WTC11 (cell line): ENCODE data around the gene ECHS1.

Experiments used
- ELF4 ChIP-seq: sonication (generic); formaldehyde crosslinking; IDR thresholded peaks from 2 replicates; pipeline ENCODE4 v1.8.1; 2022; ENCODE audit warnings: low read depth, mild to moderate bottlenecking, moderate library complexity, missing genetic modification reagents
- FOXK1 ChIP-seq: sonication (generic); formaldehyde crosslinking; IDR thresholded peaks from 2 replicates; pipeline ENCODE4 v1.8.0; 2022; ENCODE audit warnings: mild to moderate bottlenecking, moderate library complexity, missing genetic modification reagents
- JUN ChIP-seq: sonication (generic); formaldehyde crosslinking; IDR thresholded peaks from 2 replicates; pipeline ENCODE4 v1.8.0; 2023; ENCODE audit warnings: mild to moderate bottlenecking, missing genetic modification reagents
- MXD4 ChIP-seq: fragments of 250-450 bp; sonication (Bioruptor Pico); IDR thresholded peaks from 2 replicates; pipeline ENCODE4 v1.8.0; 2021; ENCODE audit warnings: mild to moderate bottlenecking, moderate library complexity, borderline replicate concordance
- NFE2L1 ChIP-seq: sonication (generic); formaldehyde crosslinking; IDR thresholded peaks from 2 replicates; pipeline ENCODE4 v1.8.1; 2023; ENCODE audit warnings: missing genetic modification reagents
- SP1 ChIP-seq: sonication (generic); formaldehyde crosslinking; conservative IDR thresholded peaks from 2 replicates; pipeline ENCODE4 v1.8.1; 2022; ENCODE audit warnings: missing genetic modification reagents
- ZNF219 ChIP-seq: sonication (generic); formaldehyde crosslinking; IDR thresholded peaks from 2 replicates; pipeline ENCODE4 v1.8.0; 2023; ENCODE audit warnings: missing genetic modification reagents, mild to moderate bottlenecking, borderline replicate concordance
- TF ChIP-seq, protein P1 (sequence below): sonication (generic); formaldehyde crosslinking; conservative IDR thresholded peaks from 2 replicates; pipeline ENCODE4 v1.8.1; 2022; ENCODE audit warnings: mild to moderate bottlenecking, missing genetic modification reagents
- TF ChIP-seq, protein P2 (sequence below): sonication (generic); formaldehyde crosslinking; IDR thresholded peaks from 2 replicates; pipeline ENCODE4 v1.8.0; 2022; ENCODE audit warnings: mild to moderate bottlenecking, missing genetic modification reagents
- TF ChIP-seq, protein P3 (sequence below): fragments of 200-600 bp; IDR thresholded peaks from 2 replicates; pipeline ENCODE4 v1.8.0; 2022; ENCODE audit warnings: antibody characterized with exemption
- TF ChIP-seq, protein P4 (sequence below): sonication (generic); formaldehyde crosslinking; IDR thresholded peaks from 2 replicates; pipeline ENCODE4 v1.8.0; 2023; ENCODE audit warnings: missing genetic modification reagents
- TF ChIP-seq, protein P5 (sequence below): sonication (generic); formaldehyde crosslinking; IDR thresholded peaks from 2 replicates; pipeline ENCODE4 v1.8.1; 2023; ENCODE audit warnings: mild to moderate bottlenecking, missing genetic modification reagents, moderate library complexity
- TF ChIP-seq, protein P6 (sequence below): sonication (generic); formaldehyde crosslinking; IDR thresholded peaks from 2 replicates; pipeline ENCODE4 v1.8.1; 2022; ENCODE audit warnings: mild to moderate bottlenecking, missing genetic modification reagents, moderate library complexity, borderline replicate concordance
- TF ChIP-seq, protein P7 (sequence below): sonication (generic); formaldehyde crosslinking; IDR thresholded peaks from 2 replicates; pipeline ENCODE4 v1.8.1; 2022; ENCODE audit warnings: low read depth, missing genetic modification reagents, borderline replicate concordance

DNA sequence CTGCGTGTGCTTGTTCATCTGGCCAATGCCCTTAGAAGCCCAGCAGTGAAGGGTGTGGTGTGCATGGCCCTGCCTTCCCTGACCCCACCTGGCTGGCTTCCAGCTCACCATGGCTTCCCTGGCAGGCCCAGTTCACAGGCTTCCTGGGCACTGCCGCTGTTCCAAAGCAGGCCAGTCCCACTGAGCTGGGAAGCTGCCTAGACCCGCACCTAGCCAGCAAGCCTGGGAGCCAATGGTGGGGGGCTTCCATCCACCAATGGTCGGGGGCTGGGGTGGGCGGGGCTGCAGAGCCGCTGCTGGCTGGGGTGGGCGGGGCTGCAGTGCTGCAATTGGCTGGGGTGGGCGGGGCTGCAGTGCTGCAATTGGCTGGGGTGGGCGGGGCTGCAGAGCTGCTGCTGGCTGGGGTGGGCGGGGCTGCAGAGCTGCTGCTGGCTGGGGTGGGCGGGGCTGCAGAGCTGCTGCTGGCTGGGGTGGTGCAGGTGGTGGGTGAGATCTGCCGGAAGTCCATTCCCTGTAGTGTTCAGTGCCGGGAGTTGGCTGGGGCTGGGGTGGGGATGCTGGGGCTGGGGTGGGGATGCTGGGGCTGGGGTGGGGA lies 48.9 kb downstream of the ECHS1 start:
- no peak for TF ChIP-seq SP1 (CRISPR knock-in tag)
- TF ChIP-seq, protein P1, sequence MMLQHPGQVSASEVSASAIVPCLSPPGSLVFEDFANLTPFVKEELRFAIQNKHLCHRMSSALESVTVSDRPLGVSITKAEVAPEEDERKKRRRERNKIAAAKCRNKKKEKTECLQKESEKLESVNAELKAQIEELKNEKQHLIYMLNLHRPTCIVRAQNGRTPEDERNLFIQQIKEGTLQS (CRISPR knock-in tag), result no peak
- TF ChIP-seq, protein P2, sequence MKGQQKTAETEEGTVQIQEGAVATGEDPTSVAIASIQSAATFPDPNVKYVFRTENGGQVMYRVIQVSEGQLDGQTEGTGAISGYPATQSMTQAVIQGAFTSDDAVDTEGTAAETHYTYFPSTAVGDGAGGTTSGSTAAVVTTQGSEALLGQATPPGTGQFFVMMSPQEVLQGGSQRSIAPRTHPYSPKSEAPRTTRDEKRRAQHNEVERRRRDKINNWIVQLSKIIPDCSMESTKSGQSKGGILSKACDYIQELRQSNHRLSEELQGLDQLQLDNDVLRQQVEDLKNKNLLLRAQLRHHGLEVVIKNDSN (CRISPR knock-in tag), result no peak
- TF ChIP-seq, protein P3, sequence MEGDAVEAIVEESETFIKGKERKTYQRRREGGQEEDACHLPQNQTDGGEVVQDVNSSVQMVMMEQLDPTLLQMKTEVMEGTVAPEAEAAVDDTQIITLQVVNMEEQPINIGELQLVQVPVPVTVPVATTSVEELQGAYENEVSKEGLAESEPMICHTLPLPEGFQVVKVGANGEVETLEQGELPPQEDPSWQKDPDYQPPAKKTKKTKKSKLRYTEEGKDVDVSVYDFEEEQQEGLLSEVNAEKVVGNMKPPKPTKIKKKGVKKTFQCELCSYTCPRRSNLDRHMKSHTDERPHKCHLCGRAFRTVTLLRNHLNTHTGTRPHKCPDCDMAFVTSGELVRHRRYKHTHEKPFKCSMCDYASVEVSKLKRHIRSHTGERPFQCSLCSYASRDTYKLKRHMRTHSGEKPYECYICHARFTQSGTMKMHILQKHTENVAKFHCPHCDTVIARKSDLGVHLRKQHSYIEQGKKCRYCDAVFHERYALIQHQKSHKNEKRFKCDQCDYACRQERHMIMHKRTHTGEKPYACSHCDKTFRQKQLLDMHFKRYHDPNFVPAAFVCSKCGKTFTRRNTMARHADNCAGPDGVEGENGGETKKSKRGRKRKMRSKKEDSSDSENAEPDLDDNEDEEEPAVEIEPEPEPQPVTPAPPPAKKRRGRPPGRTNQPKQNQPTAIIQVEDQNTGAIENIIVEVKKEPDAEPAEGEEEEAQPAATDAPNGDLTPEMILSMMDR, result no peak
- TF ChIP-seq NFE2L1 (CRISPR knock-in tag), result no peak
- TF ChIP-seq, protein P4, sequence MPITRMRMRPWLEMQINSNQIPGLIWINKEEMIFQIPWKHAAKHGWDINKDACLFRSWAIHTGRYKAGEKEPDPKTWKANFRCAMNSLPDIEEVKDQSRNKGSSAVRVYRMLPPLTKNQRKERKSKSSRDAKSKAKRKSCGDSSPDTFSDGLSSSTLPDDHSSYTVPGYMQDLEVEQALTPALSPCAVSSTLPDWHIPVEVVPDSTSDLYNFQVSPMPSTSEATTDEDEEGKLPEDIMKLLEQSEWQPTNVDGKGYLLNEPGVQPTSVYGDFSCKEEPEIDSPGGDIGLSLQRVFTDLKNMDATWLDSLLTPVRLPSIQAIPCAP, result no peak
- TF ChIP-seq, protein P5, sequence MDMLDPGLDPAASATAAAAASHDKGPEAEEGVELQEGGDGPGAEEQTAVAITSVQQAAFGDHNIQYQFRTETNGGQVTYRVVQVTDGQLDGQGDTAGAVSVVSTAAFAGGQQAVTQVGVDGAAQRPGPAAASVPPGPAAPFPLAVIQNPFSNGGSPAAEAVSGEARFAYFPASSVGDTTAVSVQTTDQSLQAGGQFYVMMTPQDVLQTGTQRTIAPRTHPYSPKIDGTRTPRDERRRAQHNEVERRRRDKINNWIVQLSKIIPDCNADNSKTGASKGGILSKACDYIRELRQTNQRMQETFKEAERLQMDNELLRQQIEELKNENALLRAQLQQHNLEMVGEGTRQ (CRISPR knock-in tag), result no peak
- TF ChIP-seq JUN, result no peak
- TF ChIP-seq FOXK1 (CRISPR knock-in tag), result no peak
- no peak for TF ChIP-seq MXD4
- TF ChIP-seq, protein P6, sequence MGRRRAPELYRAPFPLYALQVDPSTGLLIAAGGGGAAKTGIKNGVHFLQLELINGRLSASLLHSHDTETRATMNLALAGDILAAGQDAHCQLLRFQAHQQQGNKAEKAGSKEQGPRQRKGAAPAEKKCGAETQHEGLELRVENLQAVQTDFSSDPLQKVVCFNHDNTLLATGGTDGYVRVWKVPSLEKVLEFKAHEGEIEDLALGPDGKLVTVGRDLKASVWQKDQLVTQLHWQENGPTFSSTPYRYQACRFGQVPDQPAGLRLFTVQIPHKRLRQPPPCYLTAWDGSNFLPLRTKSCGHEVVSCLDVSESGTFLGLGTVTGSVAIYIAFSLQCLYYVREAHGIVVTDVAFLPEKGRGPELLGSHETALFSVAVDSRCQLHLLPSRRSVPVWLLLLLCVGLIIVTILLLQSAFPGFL (CRISPR knock-in tag), result no peak
- TF ChIP-seq ELF4 (CRISPR knock-in tag), result no peak
- no peak for TF ChIP-seq ZNF219 (CRISPR knock-in tag)
- TF ChIP-seq, protein P7, sequence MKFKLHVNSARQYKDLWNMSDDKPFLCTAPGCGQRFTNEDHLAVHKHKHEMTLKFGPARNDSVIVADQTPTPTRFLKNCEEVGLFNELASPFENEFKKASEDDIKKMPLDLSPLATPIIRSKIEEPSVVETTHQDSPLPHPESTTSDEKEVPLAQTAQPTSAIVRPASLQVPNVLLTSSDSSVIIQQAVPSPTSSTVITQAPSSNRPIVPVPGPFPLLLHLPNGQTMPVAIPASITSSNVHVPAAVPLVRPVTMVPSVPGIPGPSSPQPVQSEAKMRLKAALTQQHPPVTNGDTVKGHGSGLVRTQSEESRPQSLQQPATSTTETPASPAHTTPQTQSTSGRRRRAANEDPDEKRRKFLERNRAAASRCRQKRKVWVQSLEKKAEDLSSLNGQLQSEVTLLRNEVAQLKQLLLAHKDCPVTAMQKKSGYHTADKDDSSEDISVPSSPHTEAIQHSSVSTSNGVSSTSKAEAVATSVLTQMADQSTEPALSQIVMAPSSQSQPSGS (CRISPR knock-in tag), result no peak
